Neutrophil (primary cell): ENCODE data around the gene CROCC2.

Experiments used
- H3K27ac ChIP-seq: fragments of 200-600 bp; sonication (generic); 2 replicates; pipeline ENCODE4 v1.5.1; 2016; ENCODE audit warnings: mild to moderate bottlenecking, moderate library complexity
- H3K27me3 ChIP-seq: fragments of 200-600 bp; sonication (generic); 2 replicates; pipeline ENCODE4 v1.6.0; 2016; ENCODE audit warnings: mild to moderate bottlenecking
- H3K36me3 ChIP-seq: fragments of 200-600 bp; sonication (generic); 2 replicates; pipeline ENCODE4 v1.5.1; 2017
- H3K4me1 ChIP-seq, 2 experiments: fragments of 200-600 bp in 1 of 2; sonication (generic) in 1 of 2; 1 replicate in 1 of 2; 2 replicates in 1 of 2; pipeline versions ENCODE4 v1.5.1 to v1.6.1; 2013 to 2016; ENCODE audit warnings: low read depth in 1 of 2, low read length in 1 of 2, mild to moderate bottlenecking in 1 of 2, moderate library complexity in 1 of 2; ENCODE audit not compliant: control insufficient read depth in 1 of 2, insufficient read depth in 1 of 2
- H3K4me3 ChIP-seq, 2 experiments: fragments of 200-600 bp in 1 of 2; sonication (generic) in 1 of 2; 1 replicate in 1 of 2; 2 replicates in 1 of 2; pipeline ENCODE4 v1.5.1; 2013 to 2016; ENCODE audit warnings: low read depth in 1 of 2, low read length in 1 of 2, mild to moderate bottlenecking in 1 of 2, moderate library complexity in 1 of 2
- H3K9me3 ChIP-seq: fragments of 200-600 bp; sonication (generic); 2 replicates; pipeline ENCODE4 v1.5.1; 2016
- CTCF ChIP-seq: fragments of 200-600 bp; sonication (generic); IDR thresholded peaks from 2 replicates; pipeline ENCODE4 v1.5.1; 2016; ENCODE audit warnings: antibody characterized with exemption

CROCC2 gene

GRCh38 chr2:240935103-240935876 lies 29.2 kb downstream of the CROCC2 start:
- Histone ChIP-seq H3K36me3 (no peaks in the 10 kb centered on the region), H3K27ac (no peak overlapping the region), H3K4me3 (no peak overlapping the region), H3K27me3 (peaks cover 6% of the 10 kb centered on the region), H3K4me1 (no peaks in the 10 kb centered on the region), H3K9me3 (no peaks in the 10 kb centered on the region)
- no peak for TF ChIP-seq CTCF

- H3K27ac ChIP-seq, result no peak overlapping the region
- no peaks in the 10 kb centered on the region for H3K9me3 ChIP-seq
- H3K36me3 ChIP-seq, result no peaks in the 10 kb centered on the region
- H3K4me3 ChIP-seq, result no peak overlapping the region
- TF ChIP-seq CTCF, result no peak
- no peaks in the 10 kb centered on the region for H3K4me1 ChIP-seq
- peaks cover 6% of the 10 kb centered on the region for H3K27me3 ChIP-seq
Measured at GRCh38 chr2:240936106-240936505, 30.0 kb downstream of the CROCC2 start.

GRCh38 chr2:240946046-240946445 lies 39.9 kb downstream of the CROCC2 start:
- H3K36me3 ChIP-seq, result no peaks in the 10 kb centered on the region
- no peak overlapping the region for H3K27ac ChIP-seq
- H3K4me3 ChIP-seq, result no peak overlapping the region
- no peak for TF ChIP-seq CTCF
- H3K9me3 ChIP-seq, result no peaks in the 10 kb centered on the region
- H3K4me1 ChIP-seq, result no peaks in the 10 kb centered on the region
- no peaks in the 10 kb centered on the region for H3K27me3 ChIP-seq

- Histone ChIP-seq H3K27me3 (no peaks in the 10 kb centered on the region), H3K4me1 (no peaks in the 10 kb centered on the region), H3K9me3 (no peaks in the 10 kb centered on the region), H3K4me3 (no peak overlapping the region), H3K36me3 (no peaks in the 10 kb centered on the region), H3K27ac (no peak overlapping the region)
- no peak for TF ChIP-seq CTCF
Measured at GRCh38 chr2:240946654-240947053, 40.5 kb downstream of the CROCC2 start.

- Histone ChIP-seq H3K27ac (no peak overlapping the region), H3K36me3 (no peaks in the 10 kb centered on the region), H3K4me1 (no peaks in the 10 kb centered on the region), H3K27me3 (no peaks in the 10 kb centered on the region), H3K4me3 (no peak overlapping the region), H3K9me3 (no peaks in the 10 kb centered on the region)
- TF ChIP-seq CTCF, result no peak
Measured at GRCh38 chr2:240947176-240947575, 41.0 kb downstream of the CROCC2 start.
